ENCODE measurements around the gene FKBP5.

GRCh38 chr6:35543459-35544193, 145.1 kb downstream of the FKBP5 start:
- TF ChIP-seq POLR2AphosphoS5 (IDR thresholded peaks at IDR 0.05) (no peak), POLR2A (IDR thresholded peaks at IDR 0.05) (no peak)
- TF ChIP-seq, protein P1, sequence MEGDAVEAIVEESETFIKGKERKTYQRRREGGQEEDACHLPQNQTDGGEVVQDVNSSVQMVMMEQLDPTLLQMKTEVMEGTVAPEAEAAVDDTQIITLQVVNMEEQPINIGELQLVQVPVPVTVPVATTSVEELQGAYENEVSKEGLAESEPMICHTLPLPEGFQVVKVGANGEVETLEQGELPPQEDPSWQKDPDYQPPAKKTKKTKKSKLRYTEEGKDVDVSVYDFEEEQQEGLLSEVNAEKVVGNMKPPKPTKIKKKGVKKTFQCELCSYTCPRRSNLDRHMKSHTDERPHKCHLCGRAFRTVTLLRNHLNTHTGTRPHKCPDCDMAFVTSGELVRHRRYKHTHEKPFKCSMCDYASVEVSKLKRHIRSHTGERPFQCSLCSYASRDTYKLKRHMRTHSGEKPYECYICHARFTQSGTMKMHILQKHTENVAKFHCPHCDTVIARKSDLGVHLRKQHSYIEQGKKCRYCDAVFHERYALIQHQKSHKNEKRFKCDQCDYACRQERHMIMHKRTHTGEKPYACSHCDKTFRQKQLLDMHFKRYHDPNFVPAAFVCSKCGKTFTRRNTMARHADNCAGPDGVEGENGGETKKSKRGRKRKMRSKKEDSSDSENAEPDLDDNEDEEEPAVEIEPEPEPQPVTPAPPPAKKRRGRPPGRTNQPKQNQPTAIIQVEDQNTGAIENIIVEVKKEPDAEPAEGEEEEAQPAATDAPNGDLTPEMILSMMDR (IDR thresholded peaks at IDR 0.05) = no peak
